Measurements from ENCODE around the gene PAEP.
"Not testable (repeated sequence)": the region's sequence is repeated elsewhere in the genome, so short reads cannot be mapped to it uniquely, and the experiment has no call there.

The PAEP gene

DNA sequence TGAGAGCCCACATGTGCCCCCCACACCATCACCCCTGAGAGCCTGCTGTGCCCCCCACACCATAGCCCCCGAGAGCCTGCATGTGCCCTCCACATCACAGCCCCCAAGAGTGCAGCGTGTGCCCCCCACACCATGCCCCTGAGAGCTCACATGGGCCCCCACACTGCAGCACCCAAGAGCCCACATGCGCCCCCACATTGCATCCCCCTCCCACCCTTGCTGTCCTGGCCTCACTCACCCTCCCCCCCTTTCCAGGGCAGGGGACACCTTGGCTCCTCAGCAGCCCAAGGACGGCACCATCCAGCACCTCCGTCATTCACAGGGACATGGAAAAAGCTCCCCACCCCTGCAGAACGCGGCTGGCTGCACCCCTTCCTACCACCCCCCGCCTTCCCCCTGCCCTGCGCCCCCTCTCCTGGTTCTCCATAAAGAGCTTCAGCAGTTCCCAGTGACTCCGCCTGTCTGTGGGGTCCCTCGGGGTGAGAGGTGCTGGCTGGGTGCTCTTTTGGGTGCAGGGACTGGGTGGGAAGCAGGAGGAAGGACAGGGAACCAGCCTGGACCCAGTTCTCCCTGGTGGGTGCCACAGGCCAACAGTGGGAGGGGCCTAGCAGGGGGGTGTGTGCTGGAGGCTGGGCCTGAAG is 35.3 kb upstream of the PAEP start:
- no peak for DNase-seq

DNA sequence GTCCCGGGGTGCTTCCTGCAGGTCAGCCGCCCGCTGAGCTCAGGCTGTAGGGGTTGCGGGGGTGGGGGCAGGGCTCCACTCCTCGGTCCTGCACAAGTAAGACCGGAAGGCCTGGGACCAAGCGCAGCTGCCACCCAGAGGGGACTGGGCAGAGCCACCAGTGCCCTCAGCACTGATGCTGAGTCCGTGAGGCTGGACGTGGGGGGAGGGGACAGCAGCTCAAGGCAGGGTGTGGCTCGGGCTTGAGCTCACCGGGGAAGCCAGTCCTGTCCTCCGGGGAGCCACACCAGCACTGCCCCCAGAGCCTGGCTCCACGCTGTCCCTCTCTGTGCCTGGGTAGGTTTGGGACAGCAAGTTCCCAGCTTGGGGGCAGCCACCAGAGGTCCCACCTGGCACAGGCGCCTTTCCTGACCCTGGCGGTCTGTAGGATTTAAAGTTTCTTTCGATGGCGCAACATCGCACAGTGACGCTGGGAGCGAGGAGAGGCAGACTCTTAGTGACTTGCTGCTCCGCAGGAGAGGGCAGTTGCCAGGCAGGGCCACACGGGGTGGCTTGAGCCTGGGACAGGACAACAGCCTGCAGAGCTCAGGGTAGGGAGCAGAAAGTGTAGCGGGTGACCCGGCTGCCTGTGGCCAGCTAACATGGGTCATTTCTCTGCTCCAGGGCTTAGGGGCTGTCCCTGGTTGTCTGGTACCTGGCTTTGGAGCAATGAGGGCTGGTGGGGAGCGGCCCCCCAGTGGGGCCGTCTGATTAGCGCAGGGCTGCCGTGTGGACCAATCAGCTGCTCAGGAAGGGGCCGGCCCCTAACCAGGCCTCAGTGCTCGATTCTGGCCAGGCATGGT is 34.6 kb upstream of the PAEP start:
- no peak for DNase-seq

DNA sequence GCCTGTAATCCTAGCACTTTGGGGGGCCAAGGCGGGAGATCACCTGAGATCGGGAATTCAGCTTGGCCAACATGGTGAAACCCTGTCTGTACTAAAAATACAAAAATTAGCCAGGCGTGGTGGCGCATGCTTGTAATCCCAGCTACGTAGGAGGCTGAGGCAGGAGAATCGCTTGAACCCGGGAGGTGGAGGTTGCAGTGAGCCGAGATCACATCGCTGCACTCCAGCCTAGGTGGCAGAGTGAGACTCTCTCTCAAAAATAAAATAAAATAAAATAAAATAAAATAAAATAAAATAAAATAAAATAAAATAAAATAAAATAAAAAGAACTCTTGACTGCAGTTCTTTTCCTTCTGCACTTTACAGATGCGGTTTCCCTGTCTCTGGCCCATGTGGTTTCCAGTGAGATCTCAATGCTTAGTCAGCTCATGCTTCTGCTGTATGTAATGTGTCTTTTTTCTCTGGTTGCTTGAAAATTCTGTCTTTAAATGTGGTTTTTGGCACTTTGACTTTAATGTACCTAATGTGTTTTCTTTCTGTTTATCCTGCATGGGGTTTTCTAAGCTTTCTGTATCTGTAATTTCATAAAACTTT is 32.6 kb upstream of the PAEP start:
- DNase-seq = not testable (repeated sequence)

DNA sequence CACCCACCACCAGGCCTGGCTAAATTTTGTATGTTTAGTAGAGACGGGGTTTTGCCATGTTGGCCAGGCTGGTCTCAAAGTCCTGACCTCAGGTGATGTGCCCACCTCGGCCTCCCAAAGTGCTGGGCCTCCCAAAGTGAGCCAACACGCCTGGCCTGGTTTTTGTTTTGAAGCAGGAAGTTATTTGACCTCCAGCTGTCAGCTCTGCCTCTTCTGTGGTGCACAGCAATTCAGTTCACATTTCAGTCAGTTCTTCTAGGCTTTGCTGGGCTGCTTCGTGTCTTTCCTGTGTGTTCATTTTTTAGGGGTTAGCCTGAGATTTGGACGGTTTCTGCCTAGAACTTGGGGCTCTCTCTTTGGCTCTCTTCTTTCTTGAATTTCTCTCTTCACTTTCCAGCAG is 31.4 kb upstream of the PAEP start:
- DNase-seq = no peak

DNA sequence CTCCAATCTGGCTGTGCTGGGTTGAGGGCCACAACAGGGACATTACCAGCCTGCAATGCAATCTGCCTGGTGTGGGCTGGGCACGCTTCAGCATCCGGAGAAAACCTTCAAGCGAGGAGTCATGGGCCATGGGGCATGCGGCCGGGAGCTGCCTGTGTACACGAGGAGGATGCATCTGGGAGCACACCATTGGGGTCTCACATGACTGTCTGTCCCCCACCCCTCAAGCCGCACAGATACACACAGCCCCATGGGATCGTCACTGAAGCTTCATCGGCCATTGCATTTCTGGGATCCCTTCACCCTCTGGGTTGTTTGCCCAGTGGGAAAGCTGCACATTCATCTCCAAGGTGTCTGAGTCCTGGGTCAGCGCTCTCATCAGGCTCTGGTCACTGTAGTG is 30.5 kb upstream of the PAEP start:
- DNase-seq = no peak

DNA sequence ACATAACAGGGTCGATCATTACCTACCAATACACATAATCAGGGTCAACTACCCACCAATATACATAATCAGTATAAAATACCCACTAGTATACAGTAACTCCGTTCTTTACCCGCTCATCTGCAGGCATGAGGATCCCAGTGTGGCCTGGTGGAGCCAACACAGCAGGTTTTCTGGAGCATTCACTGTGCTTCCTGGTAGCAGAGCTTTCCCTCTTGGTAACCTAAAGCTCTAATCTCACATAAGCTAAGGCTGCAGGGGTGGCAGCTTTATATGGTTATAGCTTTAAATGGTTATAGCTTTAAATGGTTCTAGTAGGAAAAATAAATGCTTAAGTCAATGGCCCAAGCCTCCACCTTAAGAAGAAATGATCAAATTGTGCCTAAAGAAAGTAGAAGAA is 28.4 kb upstream of the PAEP start:
- no peak for DNase-seq

DNA sequence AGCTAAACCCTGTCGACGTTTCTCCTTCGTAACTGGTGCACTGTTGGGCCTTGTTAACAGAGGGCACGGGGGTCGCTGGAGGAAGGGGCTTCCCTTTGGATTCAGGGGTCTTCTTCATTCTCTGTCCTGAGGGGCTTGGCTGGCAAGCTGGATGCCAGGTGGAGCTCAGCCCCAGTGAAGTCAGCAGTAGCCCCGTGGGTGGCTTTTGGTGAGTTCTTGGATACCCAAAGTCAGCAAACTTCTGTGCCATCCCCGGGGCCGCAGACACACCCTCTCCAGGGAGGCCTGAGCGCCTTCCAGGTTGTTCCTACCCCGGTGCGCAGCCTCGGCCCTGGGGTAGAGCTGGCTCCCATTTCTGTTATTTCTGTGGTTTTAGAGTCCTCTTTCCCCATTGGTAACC is 27.9 kb upstream of the PAEP start:
- DNase-seq = no peak

DNA sequence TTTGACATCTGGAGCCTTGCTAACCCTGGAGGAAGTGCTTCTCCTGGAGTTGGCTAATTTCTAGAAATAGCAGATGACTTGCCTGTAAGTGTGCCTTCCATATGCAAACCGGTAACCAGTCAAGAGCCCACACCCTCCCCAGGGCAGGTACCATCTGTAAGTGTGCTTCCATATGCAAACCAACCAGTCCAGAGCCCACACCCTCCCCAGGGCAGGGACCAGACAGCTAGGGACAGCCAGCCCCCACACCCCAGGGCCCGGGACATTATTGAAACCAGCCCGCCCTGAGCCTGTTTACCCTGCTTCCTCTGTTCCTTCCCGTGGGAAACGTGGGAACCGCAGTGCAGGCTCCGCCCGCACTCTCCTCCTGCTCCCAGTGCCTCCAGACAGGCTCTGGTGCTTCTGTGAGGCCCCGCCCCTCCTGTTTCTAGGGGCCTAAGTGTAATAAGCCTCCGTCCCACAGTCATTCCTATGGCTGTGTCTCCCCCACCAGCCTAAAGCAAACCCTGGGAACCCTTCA is 27.3 kb upstream of the PAEP start:
- not testable (repeated sequence) for DNase-seq

DNA sequence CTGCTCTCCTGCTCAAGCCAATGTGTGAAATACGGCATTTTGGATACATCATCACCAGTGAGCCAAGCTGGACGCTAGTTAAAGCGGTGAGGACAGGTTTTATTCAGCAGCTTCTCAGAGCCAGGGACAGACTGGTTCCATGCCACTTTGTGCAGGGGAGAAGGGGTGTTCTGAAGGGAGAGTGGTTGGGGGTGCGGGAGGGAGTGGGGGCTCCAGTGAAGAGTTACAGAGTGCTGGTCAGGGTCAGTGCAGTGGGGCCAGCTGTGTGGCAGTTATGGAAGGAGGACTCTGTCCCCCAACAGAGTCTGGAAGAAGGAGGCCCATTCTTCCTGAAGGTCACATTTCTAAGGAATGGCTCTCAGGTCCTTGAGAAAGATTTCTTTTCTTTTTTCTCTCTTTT is 26.7 kb upstream of the PAEP start:
- DNase-seq = not testable (repeated sequence)

DNA sequence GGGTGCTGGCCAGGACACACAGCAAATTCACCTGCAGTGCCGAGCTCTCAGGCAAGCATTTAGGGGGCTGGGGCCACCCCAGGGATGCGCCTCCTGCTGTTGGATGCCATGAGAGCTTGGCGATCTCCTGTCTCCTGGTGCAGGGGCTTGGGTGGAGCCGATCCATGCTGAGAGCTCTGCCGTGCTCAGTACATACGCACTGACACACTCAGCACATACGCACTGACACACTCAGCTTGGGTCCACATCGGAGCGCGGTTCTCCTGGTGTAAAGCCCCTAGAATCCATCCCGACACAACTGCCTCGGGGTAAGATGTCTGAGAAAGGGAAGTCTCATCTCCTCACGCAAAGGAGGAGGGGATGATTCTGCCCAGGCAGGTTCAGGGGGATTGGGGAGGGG is 25.9 kb upstream of the PAEP start:
- DNase-seq = not testable (repeated sequence)

DNA sequence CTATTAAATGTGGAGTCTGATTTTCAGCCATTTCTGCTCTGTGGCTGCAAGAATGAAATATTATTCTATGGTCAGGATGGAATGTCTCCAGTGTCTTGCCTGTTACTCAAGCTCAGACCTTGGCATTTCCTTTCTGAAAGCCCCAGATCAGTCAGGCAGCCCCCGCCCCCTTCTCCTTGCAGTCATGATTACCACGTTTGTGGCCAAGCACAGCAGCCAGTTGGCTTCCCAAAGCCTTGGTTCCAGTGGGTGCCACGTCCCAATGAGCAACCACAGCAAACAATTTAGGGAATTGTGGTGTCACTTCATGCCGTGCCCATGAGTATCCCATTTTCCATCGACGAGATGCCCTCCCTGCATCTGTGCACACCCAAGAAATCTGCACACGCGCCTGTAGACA is 25.3 kb upstream of the PAEP start:
- DNase-seq = no peak

DNA sequence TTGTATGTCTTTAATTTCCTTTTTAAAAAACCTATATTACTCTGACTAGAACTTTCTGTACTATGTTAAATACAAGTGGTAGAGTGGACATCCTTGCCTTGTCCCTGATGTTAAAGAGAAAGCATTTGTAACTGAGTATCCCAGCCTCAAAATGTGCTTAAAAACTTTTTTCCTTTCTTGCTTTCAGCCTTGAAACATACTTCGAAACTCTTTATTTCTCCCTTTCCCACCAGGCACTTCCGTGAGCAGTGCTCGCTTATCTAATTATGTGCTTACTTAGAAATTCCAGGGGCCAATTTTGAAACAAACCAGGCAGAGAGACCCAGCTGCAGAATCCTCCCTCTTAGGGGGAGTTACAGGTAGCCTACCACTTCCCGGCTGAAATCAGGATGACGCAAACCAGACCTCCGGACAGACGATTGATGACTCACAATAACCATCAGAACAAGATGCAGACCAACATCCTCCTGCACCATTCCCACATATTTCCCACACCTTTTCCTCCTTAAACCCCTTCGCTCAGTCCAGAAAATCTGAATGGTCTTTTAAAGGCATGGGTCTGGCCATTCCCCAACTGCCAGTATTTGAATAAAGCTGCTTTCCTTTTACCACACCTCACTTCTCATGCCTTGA is 18.2 kb upstream of the PAEP start:
- DNase-seq = not testable (repeated sequence)

DNA sequence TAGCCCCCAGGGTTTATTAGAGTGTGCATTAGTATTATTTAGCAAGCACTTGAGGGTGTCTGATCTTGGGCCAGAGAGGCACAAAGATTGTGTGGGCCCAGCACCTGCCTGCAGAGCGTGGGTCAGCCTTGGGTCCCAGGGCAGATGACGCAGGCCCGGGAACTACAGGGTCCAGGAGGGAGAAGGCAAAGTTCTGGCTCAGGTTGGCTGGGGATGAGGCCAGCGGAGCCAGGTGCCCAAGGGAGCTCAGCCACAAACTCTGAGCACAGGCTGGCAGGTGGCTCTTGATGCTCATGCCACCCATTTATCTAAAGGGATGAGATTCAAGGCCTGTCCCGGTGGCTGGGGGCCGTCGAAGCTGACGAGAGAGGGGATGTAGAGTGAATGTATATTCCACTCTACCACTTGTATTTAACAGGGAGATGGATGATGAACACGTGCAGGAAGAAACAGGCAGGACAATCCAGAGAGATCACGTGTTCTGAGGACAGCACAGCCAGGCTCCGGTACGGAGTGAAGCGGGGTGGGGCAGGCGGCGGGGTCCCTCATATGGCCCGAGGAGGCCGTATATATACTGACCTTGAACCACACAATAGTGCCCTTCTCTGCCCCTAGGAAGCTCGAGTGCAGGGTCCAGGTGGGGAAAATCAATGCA is 16.4 kb upstream of the PAEP start:
- DNase-seq = no peak

DNA sequence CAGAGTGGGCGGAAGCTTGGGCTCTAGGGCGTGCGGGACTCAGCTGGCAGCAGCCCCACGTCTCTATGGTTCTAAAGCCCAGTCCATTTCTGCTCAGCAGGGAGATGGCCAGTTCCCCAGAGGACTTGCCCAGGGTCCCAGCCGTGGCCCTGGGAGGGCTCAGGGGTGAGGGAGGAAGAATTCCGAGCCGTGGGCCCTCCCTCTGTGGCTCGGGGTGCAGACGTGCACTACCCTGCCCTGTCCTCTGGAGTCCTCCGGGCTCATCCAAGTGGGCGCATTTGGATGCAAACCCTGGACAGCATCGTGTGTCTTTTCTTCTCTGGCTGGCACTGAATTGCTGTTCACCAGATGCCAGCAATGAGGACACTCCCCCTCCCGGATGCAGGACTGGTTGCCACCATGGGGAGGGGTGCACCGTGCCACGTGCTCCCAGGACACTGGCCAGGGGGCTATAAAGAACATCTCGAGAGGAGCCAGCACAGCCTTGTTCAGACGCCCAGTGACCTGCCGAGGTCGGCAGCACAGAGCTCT is 15.8 kb upstream of the PAEP start, which contains the start of gene OBP2A:
OBP2A (plus strand) TSS at position 481 of the 531 bp plus-strand sequence. CDS start 55 bp downstream, outside the sequence.
- not testable (repeated sequence) for DNase-seq

DNA sequence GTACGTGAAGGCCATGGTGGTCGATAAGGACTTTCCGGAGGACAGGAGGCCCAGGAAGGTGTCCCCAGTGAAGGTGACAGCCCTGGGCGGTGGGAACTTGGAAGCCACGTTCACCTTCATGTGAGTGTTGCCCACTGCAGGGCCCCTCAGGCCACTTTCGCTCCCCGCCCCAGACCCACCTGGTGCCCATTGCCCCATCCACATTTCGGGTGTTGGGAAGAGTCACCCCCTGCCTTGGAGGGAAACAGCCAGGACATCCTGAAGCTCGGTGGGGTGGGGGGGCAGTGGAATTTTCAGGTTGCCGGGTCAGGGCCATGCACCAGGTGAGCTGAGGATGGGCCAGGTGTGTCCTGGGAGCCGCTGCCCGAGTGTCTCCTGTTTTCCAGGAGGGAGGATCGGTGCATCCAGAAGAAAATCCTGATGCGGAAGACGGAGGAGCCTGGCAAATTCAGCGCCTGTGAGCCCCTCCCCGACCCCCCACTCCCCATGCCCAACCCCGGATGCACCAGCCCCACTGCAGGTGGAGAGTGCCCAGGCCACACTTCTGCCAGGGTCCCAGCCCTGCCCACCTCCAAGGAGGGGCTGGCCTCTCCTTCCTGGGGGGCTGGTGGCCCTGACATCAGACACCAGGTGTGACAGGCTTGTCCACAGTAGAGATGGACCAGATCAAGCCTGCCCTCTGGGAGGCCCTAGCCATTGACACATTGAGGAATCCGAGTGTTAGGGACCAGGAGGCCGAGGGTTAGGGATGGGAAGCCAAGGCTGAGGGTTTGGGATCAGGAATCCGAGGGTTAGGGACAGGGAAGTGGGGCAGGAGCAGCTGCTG is 14.6 kb upstream of the PAEP start:
- not testable (repeated sequence) for DNase-seq

DNA sequence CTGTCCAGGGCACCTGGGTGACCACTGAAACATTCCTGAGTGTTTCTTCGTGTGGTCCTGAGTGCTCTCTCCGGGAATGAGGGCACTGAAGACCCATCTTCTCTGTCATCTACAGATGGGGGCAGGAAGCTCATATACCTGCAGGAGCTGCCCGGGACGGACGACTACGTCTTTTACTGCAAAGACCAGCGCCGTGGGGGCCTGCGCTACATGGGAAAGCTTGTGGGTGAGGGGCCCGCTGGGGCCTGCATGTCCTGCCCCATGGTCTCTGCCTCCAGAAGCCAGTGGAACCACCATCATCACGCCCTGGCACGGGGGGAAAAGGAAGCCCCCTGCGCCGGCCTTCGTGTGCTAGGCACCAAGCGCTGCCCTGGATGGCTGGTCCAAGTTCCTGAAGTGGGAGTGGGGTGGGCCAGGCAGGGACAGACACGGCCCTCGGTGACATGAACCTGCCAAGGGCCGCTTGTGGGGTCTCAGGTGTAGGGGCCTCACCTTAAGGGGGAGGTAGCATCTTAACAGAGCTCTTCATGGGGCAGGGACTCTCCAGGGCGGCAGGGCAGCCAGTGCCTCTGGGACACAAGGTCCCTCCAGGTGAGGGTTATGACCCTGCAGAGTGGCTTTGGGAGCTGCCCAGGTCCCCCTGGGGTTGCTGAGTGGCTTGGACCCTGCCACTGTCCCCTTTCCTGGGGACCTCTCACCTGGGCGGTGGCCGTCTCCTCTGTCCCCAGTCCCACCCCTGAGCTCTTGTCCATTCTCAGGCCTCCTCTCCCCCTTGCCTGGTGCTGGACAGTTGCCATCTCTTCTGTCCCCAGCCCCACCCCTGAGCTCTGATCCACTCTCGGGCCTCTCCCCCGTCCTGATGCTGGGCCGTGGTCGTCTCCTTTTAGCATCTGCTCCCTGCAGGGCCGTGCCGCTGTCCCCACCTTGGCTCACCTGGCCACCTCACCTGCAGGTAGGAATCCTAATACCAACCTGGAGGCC is 13.5 kb upstream of the PAEP start:
- no peak for DNase-seq

DNA sequence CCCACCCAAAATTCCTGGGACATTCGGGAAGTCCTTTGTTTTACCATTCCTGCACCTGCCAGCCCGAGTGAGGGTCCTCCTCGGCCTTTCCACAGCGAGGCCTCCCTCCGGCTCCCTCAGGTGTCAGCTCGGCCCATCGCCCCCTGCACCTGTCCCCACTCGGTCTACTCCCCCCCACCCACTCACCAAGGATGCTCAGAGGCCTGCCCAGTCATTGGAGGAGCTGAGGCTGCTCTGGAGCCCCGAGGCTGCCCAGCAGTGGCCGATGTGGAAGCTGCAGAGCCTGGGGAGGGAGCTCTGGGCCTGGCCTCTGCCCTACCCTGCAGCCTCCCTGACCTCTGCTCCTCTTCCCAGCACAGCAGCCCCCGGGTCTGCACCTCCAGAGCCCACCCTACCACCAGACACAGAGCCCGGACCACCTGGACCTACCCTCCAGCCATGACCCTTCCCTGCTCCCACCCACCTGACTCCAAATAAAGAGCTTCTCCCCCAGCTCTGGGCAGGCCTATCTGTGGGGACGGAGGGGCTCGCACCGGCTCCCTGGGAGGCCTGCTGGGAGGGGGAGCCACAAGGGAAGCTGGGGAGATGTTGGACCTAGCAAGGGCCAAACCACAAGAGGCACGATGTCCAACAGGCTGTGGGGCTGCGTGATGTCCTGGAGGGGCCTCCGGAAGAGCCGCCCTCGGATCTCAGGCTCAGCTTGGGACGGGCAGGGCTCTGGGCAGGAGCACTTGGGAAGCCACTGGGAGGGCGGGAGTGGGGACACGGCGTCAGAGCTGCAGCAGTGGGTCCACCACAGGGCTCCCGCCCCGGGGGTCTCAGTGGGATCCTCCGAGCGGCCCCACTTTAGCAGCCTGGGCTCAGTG is 11.8 kb upstream of the PAEP start:
- not testable (repeated sequence) for DNase-seq

DNA sequence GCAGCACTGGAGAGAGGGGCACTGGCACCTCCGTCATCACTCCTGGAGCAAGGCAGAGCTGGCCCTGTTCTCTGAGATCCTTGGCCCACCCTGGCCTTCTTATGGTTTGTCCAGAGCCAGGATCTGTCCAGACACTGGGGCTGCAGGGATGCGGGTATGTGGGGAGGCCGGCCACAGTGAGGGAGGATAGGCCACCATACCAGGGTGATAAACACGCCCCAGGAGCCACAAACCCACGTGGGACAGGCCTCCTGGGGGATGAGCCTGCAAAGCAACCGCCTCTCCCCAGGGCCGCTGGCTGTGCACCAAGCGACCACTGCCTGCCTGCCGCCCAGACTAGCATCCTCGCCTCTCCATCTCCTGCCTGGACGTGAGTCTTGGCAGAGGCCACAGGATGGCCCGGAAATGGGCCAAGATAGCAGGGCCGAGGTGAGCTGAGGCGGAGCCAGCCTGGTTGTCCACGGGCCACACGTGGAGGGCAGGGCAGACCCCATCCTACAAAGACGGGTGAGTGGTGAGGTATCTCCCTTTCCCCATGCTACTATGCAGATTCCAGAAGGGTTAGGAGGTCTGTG is 11.1 kb upstream of the PAEP start:
- DNase-seq = no peak

DNA sequence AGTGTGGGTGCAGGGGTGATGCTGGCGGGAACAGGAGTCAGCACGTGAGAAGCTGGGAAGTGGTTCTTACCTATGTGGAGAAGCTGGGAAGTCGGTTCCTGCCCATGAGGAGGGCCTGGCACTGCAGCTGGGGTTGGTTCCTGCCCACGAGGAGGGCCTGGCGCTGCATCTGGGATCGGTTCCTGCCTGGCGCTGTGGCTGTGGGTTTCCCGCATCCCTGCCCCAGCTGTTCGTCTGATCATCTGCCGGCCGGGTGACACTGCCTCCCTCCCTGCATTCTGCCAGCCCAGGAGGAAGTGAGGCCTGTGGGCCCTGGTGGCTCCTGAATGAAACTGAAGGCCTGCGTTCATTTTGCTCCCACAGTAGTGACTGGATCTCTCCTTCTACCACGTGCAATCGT is 10.5 kb upstream of the PAEP start:
- DNase-seq = no peak
